NCI-H524 treated with DMSO at 0.1 percent for 48 hours (cell line): ENCODE data around the gene TTLL13.
"Not testable (repeated sequence)": the region's sequence is repeated elsewhere in the genome, so short reads cannot be mapped to it uniquely, and the experiment has no call there.

Source experiments
- DNase-seq: peaks from one replicate; lab custom pipeline; 2025; lab: John Stamatoyannopoulos, UW

TTLL13 gene

GRCh38 chr15:90239371-90239770, 10.0 kb upstream of the TTLL13 start:
- no peak for DNase-seq

- no peak for DNase-seq
Observed at GRCh38 chr15:90240856-90241255, 8.5 kb upstream of the TTLL13 start.

GRCh38 chr15:90241343-90242192, 7.8 kb upstream of the TTLL13 start:
- DNase-seq = no peak

GRCh38 chr15:90243943-90244639, 5.3 kb upstream of the TTLL13 start:
- no peak for DNase-seq

- no peak for DNase-seq
Observed at GRCh38 chr15:90248789-90249202, 560 bp upstream of the TTLL13 start.

- no peak for DNase-seq
Observed at GRCh38 chr15:90257776-90258175, 8.4 kb downstream of the TTLL13 start.

- no peak for DNase-seq
Observed at GRCh38 chr15:90259524-90259923, 10.2 kb downstream of the TTLL13 start.

GRCh38 chr15:90260731-90261130, 11.4 kb downstream of the TTLL13 start:
- not testable (repeated sequence) for DNase-seq

- no peak for DNase-seq
Observed at GRCh38 chr15:90261811-90262210, 12.5 kb downstream of the TTLL13 start.

- DNase-seq = no peak
Observed at GRCh38 chr15:90262426-90262825, 13.1 kb downstream of the TTLL13 start.

- no peak for DNase-seq
Observed at GRCh38 chr15:90264671-90265070, 15.3 kb downstream of the TTLL13 start.

GRCh38 chr15:90265271-90266060, 16.1 kb downstream of the TTLL13 start, which contains the start of gene NGRN:
Gene NGRN, plus strand, starts transcription at chr15:90265672. Its CDS starts 41 bp downstream, at chr15:90265713.
- DNase-seq = peak; percentile 66

GRCh38 chr15:90266061-90266431, 16.7 kb downstream of the TTLL13 start:
- no peak for DNase-seq

- no peak for DNase-seq
Observed at GRCh38 chr15:90266485-90266884, 17.1 kb downstream of the TTLL13 start.

GRCh38 chr15:90268415-90268814, 19.1 kb downstream of the TTLL13 start:
- DNase-seq = no peak

- no peak for DNase-seq
Observed at GRCh38 chr15:90270502-90271150, 21.3 kb downstream of the TTLL13 start.

- no peak for DNase-seq
Observed at GRCh38 chr15:90271459-90272166, 22.3 kb downstream of the TTLL13 start.

GRCh38 chr15:90278467-90278866, 29.1 kb downstream of the TTLL13 start:
- not testable (repeated sequence) for DNase-seq

- not testable (repeated sequence) for DNase-seq
Observed at GRCh38 chr15:90280743-90281142, 31.4 kb downstream of the TTLL13 start.

- DNase-seq = not testable (repeated sequence)
Observed at GRCh38 chr15:90281637-90282036, 32.3 kb downstream of the TTLL13 start.

- DNase-seq = no peak
Observed at GRCh38 chr15:90286678-90287077, 37.3 kb downstream of the TTLL13 start.
